NCI-H524 treated with DMSO at 0.1 percent for 48 hours (cell line): ENCODE data around the gene POFUT2.

ENCODE experiments used
- DNase-seq: peaks from one replicate; lab custom pipeline; 2025; lab: John Stamatoyannopoulos, UW

POFUT2 gene

GRCh38 chr21:45222001-45222400 is 65.7 kb downstream of the POFUT2 start:
- DNase-seq: no peak

GRCh38 chr21:45220714-45221490 is 66.8 kb downstream of the POFUT2 start:
- DNase-seq: no peak

- no peak for DNase-seq
Measured at GRCh38 chr21:45220071-45220481, 67.6 kb downstream of the POFUT2 start.

GRCh38 chr21:45219517-45219916 is 68.2 kb downstream of the POFUT2 start:
- no peak for DNase-seq

DNA sequence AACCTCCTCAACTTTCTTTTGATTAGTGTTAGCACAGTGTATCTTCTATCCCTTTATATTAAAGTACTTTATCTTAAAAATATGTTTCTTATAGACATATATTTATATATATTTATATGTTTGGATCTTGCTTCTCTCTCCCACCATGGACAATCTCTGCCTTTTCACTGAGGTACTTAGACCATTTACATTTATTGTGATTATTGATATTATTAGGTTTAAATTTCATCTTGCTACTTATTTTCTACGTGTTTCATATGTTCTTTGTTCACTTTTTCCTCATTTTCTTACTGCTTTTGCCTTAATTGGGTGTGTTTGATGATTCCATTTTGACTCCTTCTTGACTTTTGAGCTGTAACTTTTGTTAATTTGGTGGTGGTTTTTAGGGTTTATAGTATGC is 70.7 kb downstream of the POFUT2 start:
- no peak for DNase-seq

DNA sequence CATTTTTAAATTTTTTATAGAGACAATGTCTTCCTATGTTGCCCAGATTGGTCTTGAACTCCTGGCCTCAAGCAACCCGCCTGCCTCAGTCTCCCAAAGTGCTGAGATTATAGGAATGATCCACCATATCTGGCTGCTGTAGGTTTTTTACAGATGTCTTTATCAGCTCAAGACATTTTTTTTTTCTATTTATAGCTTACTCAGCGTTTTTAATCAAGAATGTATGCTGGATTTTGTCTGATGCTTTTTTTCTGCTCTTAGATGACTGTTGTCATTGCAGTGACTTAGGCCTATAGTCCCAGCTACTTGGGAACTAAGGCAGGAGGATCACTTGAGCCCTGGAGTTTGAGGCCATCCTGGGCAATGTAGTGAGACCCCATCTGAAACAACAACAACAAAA is 72.5 kb downstream of the POFUT2 start:
- DNase-seq: no peak
